SKM-1 treated with dmso at 0.1 percent for 144 hours (cell line): ENCODE measurements around the gene PROX1.

Source experiments
- DNase-seq: peaks from one replicate; lab custom pipeline; 2025; ENCODE audit not compliant: unreplicated experiment; lab: John Stamatoyannopoulos, UW

PROX1 gene

GRCh38 chr1:213997038-213997771, 9.4 kb downstream of the PROX1 start:
- peak; percentile 77 for DNase-seq

- DNase-seq, result no peak
Observed at GRCh38 chr1:213997772-213998107, 10.0 kb downstream of the PROX1 start.

DNA sequence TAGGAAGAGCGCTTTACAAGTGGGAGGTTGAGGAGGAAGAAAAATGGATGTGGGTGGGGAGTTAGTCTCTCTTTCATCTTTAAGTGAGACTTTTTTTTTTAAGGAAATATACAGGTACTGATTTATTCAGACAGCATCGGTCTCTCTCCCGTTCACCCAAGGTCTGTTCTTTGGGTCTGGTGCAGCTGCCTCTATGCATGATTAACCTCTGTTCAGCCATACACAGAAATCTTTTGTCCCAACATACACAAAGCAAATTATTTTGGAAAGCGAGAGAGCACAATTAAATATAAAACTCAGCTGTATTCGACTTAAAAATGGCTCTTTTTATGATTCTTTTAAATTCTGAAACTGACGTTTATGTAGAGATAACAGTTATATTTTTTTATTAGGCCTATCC, 11.0 kb downstream of the PROX1 start:
- no peak for DNase-seq

DNA sequence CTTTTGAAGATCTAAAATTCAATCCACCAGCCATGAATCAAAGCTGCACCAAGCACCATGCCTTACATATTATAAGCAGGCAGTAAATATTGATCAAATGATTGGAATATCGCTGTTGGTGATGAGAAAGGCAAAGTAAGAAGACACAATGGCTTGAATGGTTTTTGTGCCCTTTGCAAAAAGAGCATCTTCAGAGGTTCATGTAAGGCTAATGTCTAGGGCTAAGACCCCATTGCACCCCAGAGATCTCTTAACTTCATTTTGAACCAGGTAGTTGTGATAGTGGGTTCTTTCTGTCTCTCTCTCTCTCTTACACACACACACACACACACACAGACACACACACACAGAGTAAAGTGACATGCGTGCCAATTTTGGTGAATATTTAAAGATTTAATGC, 12.0 kb downstream of the PROX1 start:
- no peak for DNase-seq

- no peak for DNase-seq
Observed at GRCh38 chr1:214002060-214002459, 14.3 kb downstream of the PROX1 start.

GRCh38 chr1:214002472-214002871, 14.7 kb downstream of the PROX1 start:
- no peak for DNase-seq

- no peak for DNase-seq
Observed at GRCh38 chr1:214003233-214003632, 15.5 kb downstream of the PROX1 start.

DNA sequence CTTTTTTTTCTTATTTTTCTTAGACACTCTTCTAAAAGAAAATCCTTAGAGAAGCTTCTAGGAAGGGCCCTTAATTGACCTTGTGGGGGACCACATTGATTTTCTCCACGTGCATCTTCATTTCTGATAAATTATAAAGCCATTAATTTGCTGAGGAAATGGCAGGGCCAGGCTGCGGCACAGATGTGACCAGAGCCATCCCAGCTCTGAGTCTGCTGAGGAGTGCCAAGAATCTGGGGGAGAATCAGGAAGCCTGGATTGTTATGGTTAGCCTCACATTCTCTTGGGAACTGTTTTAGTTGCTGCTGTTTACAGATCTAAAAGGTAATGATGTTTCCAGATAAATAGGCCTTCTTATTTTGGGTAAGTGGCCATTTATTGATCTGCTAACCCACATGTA, 16.2 kb downstream of the PROX1 start:
- DNase-seq, result no peak

DNA sequence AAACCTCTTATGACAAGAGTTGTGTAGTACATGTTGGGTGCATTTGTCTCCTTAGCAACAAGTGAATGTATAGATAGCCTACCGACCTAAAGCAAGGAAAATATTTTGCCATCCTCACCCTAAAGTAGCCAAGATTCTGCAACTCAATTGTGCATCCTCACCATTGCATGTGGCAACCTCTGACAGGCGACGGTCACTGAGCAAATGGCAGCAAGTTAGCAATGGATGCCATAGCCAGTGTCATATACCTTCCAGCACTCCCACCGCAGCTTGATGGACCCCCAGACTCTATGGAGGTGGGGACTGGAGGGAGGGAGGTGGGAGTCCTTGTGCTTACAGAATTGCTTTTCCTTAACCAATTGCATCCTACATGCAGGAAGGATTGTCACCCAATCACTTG, 17.0 kb downstream of the PROX1 start:
- no peak for DNase-seq

GRCh38 chr1:214005708-214006107, 17.9 kb downstream of the PROX1 start:
- DNase-seq, result no peak

- no peak for DNase-seq
Observed at GRCh38 chr1:214006845-214007244, 19.1 kb downstream of the PROX1 start.

GRCh38 chr1:214008347-214008746, 20.6 kb downstream of the PROX1 start:
- DNase-seq, result no peak

DNA sequence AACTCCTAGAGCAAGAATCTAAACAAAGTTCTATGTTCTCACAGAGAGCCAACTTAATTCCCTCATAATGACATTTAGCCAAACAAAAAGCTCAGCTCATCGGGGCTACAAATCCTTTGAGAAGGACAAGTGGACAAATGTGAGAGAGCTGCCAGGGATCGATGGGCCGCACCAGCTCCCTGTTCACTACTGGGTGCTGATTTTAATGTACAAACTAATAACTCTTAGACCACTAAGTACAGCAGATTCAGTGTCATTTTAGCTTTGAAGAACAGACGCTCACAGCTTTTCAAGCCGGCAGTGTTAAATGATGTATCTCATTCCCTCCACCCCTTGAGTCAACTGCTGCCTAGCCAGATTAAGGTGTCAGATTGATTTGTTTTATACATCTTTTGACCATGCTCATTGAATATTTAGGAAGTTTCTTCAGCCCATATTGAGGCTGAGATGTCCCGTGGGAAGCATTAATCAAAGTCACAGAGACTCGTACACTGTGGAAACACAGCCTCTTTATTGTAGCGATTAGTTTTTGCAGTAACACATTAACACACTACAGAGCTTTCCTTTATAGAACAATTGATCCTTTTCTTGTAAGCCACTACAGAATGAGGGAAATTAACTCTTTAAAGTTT, 21.1 kb downstream of the PROX1 start:
- DNase-seq, result no peak

- no peak for DNase-seq
Observed at GRCh38 chr1:214009423-214010196, 21.8 kb downstream of the PROX1 start.

DNA sequence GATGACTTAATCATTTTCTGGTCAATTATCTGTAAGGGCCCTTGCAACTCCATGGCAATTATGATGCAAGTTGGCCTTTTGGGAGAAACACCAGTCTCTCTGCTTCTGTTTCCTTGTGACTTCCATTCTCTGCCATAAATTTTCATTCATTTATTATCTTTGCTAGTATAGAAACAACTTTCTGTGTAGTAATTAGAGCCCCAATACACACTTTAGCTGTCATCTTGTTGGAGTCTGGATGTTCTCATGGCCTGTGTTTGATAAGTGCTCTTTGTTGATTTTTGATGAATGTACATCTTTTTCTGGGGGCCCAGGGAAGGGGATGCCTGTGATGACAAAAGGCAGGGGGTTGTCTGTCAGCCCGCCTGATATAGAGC, 22.4 kb downstream of the PROX1 start:
- no peak for DNase-seq

GRCh38 chr1:214010717-214011116, 22.9 kb downstream of the PROX1 start:
- no peak for DNase-seq

GRCh38 chr1:214012418-214012817, 24.6 kb downstream of the PROX1 start:
- DNase-seq, result no peak

DNA sequence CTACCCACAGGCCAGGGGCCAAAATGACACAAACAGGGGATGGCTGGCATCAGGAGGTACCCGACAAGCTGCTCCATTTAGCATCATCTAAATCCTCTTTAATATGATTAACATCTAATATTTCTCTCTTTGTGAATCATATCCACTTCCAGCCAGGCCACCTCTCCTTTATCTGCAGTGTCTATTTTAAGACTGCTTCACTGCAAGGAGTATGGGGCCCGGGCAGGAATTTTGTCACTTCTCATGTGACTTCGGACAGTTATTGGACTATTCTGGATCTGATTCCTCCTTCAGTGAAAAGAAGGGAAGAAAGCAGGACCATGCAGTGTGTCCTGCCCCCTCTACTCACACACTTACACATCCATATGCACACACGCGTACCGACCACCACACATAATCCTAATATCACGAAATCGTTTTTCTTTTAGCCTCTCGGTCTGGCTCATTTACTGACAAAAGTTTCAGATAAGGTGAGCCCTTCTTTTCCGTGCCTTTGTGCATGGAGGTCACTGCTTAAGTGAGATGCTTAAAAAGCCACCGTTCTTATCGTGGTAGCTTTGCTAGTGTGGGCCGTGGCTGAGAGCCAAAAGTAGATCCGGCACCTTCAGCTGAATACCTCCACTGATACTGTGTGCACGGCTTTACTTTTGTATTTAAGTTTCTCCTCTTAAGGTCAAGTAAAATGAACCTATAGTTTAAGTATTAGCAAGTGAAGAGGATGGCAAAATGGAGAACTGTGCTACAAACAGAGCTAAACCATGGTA, 26.0 kb downstream of the PROX1 start:
- no peak for DNase-seq

DNA sequence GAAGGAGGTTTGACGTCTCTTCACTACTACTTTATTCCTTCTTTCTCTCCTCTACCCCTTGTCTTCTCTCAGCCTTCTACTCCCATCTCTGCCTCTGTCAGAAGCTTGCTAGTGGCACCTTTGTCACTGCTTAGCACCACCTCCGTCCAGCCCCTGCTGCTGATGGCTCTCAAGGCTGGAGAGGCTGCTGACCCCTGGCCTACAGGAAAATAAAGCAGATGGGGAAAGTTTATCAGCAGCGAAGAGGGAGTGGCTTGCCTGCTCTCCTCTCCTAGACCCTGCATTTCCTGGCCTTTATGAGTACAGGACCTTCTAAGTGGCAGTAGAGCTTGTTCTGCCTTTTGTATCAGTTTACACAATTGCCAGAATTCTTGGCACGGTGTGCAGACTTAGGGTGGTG, 27.0 kb downstream of the PROX1 start:
- DNase-seq, result no peak

GRCh38 chr1:214017191-214017982, 29.6 kb downstream of the PROX1 start:
- DNase-seq, result no peak
